Transverse colon (tissue), 4 donors: Measurements from ENCODE around the gene HSD17B8. TPM values are rescaled to one million over a fixed set of nuclear protein-coding genes. Genes with fewer than 3 reads are reported as not detected.

Experiments used
- DNase-seq: peaks from one replicate; pipeline ENCODE4 v3.0.0-alpha.2; 2019
- H3K27ac ChIP-seq, 4 donors: fragments of 200-600 bp; sonication (generic); 2 replicates each; pipeline ENCODE4 v1.5.1; 2016 to 2018; ENCODE audit warnings: inconsistent platforms in 4 of 4
- H3K27me3 ChIP-seq: fragments of 200-600 bp; sonication (generic); 2 replicates; pipeline ENCODE4 v1.5.1; 2017; ENCODE audit warnings: inconsistent platforms
- H3K36me3 ChIP-seq, 4 donors: fragments of 200-600 bp; sonication (generic); 2 replicates each; pipeline ENCODE4 v1.5.1; 2017 to 2019; ENCODE audit warnings: inconsistent platforms in 4 of 4
- H3K4me1 ChIP-seq, 4 donors: fragments of 200-600 bp; sonication (generic); 2 replicates each; pipeline ENCODE4 v1.5.1; 2017 to 2020; ENCODE audit warnings: inconsistent platforms in 4 of 4
- H3K4me3 ChIP-seq, 4 donors: fragments of 200-600 bp; sonication (generic); 1 replicate in 1 of 4; 2 replicates in 3 of 4; pipeline versions ENCODE4 v1.5.1 to v1.6.1; 2017 to 2019; ENCODE audit warnings: inconsistent platforms in 4 of 4
- H3K9me3 ChIP-seq, 2 donors: fragments of 200-600 bp; sonication (generic); 2 replicates each; pipeline ENCODE4 v1.5.1; 2017 to 2019; ENCODE audit warnings: inconsistent platforms in 2 of 2
- CTCF ChIP-seq, 5 experiments: fragments of 200-600 bp in 3 of 5; fragments of 450-650 bp in 2 of 5; sonication (generic) in 3 of 5; IDR thresholded peaks; 1 replicate in 2 of 5; 2 replicates in 3 of 5; pipeline ENCODE4 v1.5.1; 2016 to 2017; ENCODE audit warnings: antibody characterized with exemption in 5 of 5, inconsistent platforms in 3 of 5, mild to moderate bottlenecking in 2 of 5, moderate library complexity in 1 of 5
- EP300 ChIP-seq: sonication (generic); formaldehyde crosslinking; IDR thresholded peaks from one replicate; pipeline ENCODE4 v1.6.1; 2017; ENCODE audit warnings: antibody characterized with exemption, low read depth
- POLR2A ChIP-seq: fragments of 450-650 bp; IDR thresholded peaks from one replicate; pipeline ENCODE4 v1.6.1; 2016; ENCODE audit warnings: antibody characterized with exemption, mild to moderate bottlenecking, moderate library complexity
- POLR2AphosphoS5 ChIP-seq, 3 donors: sonication (generic); formaldehyde crosslinking; IDR thresholded peaks; one replicate each; pipeline ENCODE4 v1.6.1; 2016; ENCODE audit warnings: antibody characterized with exemption in 3 of 3
- WGBS, 2 donors: methylation state at CpG; one replicate each; pipeline ENCODE4 v1.1.5; 2018; ENCODE audit warnings: low coverage in 1 of 2; 5-methylcytosine and 5-hydroxymethylcytosine counted together
- in situ Hi-C, 4 donors: fragments of 200-750 bp; cut with MboI; loops; one replicate each; pipeline versions ENCODE4 v1.15.0 to v1.15.1; 2017; ENCODE audit warnings: low sequenced_read_pairs in 3 of 4, low pct_ligation_motif_present in 1 of 4, low pct_unique_long_range_greater_than_20kb in 1 of 4
- intact Hi-C: fragments of 100-400 bp; cut with DNase I; formaldehyde crosslinking; loops from one replicate; pipeline ENCODE4 v1.15.1; 2023; ENCODE audit warnings: low total_unique reads
- total RNA-seq, 4 donors: library from RNA; depleted of rRNA; stranded (reverse); fragments of >200 nt; gene quantifications; one replicate each; pipeline ENCODE4 v1.1.0, GENCODE V29; 2016

Gene HSD17B8
- total RNA-seq, 4 donors from 2014 or later, result 34.3 to 65.7 (median 43.1) TPM

DNA sequence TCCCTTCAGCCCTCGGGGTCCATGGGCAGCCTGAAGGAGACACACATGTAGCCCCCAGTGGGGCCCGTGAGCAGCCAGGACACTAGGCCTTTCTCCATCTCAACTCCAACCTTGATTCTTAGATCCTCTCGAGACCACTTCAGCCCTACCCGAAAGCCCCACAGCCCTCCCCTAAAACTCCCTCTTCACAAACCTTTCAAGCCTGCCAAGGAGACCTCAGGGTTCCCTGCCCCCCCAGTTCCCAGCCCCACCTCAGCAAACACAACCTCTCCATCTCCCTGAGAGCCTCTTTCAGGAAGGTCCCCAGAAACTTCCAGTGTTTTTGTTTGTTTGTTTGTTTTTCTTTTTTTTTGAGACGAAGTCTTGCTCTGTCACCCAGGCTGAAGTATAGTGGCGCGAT, 23.3 kb upstream of the HSD17B8 start:
- WGBS, 2 donors, result 89 to 92% methylated on average over 4 to 7 of the region's 7 CpGs
- H3K4me1 ChIP-seq, result peaks cover 0 to 3% (median 0%) of the 10 kb centered on the region in 4 donors
- no peaks in the 10 kb centered on the region for H3K36me3 ChIP-seq
- no peak for DNase-seq
- intact Hi-C loops (no loop called here), in situ Hi-C loops (no loop called here)
- H3K4me3 ChIP-seq, result no peak overlapping the region
- H3K27me3 ChIP-seq, result no peaks in the 10 kb centered on the region
- no peaks in the 10 kb centered on the region for H3K9me3 ChIP-seq
- TF ChIP-seq EP300 (no peak), CTCF (IDR thresholded peaks at IDR 0.05) (no peak), POLR2A (no peak)
- no peak overlapping the region for H3K27ac ChIP-seq

- in situ Hi-C loops (no loop called here), intact Hi-C loops (no loop called here)
- 58 to 73% methylated on average over 4 to 5 of the region's 5 CpGs for WGBS, 2 donors
Measured at GRCh38 chr6:33183071-33183683, 21.3 kb upstream of the HSD17B8 start.

DNA sequence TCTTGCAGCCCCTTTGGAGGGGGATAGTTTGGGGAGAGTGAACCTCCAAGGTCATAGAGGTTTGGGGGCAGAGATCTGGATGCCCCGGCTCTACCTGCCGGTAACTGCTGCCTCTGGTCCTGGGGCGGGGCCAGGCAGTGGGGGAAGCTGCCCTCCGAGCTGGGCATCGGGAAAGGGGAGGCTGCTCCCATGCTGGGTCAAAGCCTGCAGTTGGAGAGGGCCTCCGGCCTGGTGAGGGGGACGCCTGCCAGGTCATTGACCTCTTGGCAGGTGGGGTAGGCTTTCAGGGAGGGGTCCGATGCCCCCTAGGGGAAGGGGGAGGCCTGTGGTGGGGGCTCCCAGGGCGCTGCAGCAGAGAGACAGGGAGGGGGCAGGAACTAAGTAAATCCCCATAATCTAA, 19.3 kb upstream of the HSD17B8 start:
- H3K27ac ChIP-seq, result no peak overlapping the region
- H3K4me1 ChIP-seq, result peaks cover 0 to 3% (median 0%) of the 10 kb centered on the region in 4 donors
- no peak overlapping the region for H3K4me3 ChIP-seq
- no peaks in the 10 kb centered on the region for H3K36me3 ChIP-seq
- no peak for DNase-seq
- in situ Hi-C loops (no loop called here), intact Hi-C loops (no loop called here)
- TF ChIP-seq CTCF (IDR thresholded peaks at IDR 0.05) (no peak), POLR2A (no peak), POLR2AphosphoS5 (IDR thresholded peaks at IDR 0.05) (no peak), EP300 (no peak)
- no peaks in the 10 kb centered on the region for H3K9me3 ChIP-seq
- peaks cover 7% of the 10 kb centered on the region for H3K27me3 ChIP-seq
- 89% methylated on average over 5 of the region's 9 CpGs; no CpG with 5 or more reads in 1 of the 2 donors for WGBS, 2 donors

More at GRCh38 chr6:33183071-33183683, 21.3 kb upstream of the HSD17B8 start:
- no peak for DNase-seq
- Histone ChIP-seq H3K27me3 (no peaks in the 10 kb centered on the region), H3K9me3 (no peaks in the 10 kb centered on the region), H3K4me1 (peaks cover 0 to 3% (median 0%) of the 10 kb centered on the region in 4 donors), H3K27ac (no peak overlapping the region), H3K36me3 (no peaks in the 10 kb centered on the region), H3K4me3 (no peak overlapping the region)
- TF ChIP-seq CTCF (IDR thresholded peaks at IDR 0.05), result no peak
- TF ChIP-seq POLR2AphosphoS5 (IDR thresholded peaks at IDR 0.05), result no peak
- no peak for TF ChIP-seq EP300

DNA sequence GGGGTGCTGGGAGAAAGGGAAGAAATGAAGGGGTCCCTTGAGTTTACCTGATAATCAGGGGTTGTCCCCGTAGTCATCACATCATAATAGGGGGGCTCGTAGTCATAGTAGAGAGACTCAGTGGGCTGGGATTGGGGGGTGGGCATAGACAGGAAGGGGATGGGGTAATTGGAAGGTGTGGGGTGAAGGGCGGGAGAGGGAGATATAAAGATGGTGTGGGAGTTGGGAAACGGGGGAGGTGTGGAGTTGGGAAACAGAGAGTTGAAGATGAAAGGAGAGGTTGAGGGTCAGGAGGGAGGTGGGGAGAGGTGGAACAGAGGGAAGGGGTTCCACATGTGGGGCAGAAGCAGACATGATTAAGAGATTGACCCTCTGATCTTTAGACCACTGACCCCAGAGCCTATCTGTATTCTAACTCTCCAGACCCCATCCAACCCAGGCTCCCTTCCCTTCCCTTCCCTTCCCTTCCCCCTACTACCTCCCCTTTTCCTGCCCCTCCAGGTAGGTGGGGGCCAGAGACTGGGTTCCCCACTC, 18.7 kb upstream of the HSD17B8 start:
- no peak overlapping the region for H3K27ac ChIP-seq
- peaks cover 0 to 3% (median 0%) of the 10 kb centered on the region in 4 donors for H3K4me1 ChIP-seq
- 42 to 78% methylated on average over 3 to 4 of the region's 4 CpGs for WGBS, 2 donors
- intact Hi-C loops, result no loop called here
- no peaks in the 10 kb centered on the region for H3K36me3 ChIP-seq
- TF ChIP-seq EP300, result no peak
- no peak for TF ChIP-seq CTCF (IDR thresholded peaks at IDR 0.05)
- no peak for TF ChIP-seq POLR2AphosphoS5 (IDR thresholded peaks at IDR 0.05)
- no peak for TF ChIP-seq POLR2A
- peaks cover 13% of the 10 kb centered on the region for H3K27me3 ChIP-seq
- DNase-seq, result no peak
- no peaks in the 10 kb centered on the region for H3K9me3 ChIP-seq
- no peak overlapping the region for H3K4me3 ChIP-seq
- in situ Hi-C loops, result no loop called here
